GM12873 (cell line): ENCODE data around the gene PPIL3.

Experiments used
- CTCF ChIP-seq: IDR thresholded peaks from 2 replicates; pipeline ENCODE4 v1.5.1; 2012; ENCODE audit warnings: low read depth, mild to moderate bottlenecking, moderate library complexity, low read length, control low read depth; ENCODE audit not compliant: insufficient read depth; ENCODE audit errors: missing control alignments

Gene PPIL3

DNA sequence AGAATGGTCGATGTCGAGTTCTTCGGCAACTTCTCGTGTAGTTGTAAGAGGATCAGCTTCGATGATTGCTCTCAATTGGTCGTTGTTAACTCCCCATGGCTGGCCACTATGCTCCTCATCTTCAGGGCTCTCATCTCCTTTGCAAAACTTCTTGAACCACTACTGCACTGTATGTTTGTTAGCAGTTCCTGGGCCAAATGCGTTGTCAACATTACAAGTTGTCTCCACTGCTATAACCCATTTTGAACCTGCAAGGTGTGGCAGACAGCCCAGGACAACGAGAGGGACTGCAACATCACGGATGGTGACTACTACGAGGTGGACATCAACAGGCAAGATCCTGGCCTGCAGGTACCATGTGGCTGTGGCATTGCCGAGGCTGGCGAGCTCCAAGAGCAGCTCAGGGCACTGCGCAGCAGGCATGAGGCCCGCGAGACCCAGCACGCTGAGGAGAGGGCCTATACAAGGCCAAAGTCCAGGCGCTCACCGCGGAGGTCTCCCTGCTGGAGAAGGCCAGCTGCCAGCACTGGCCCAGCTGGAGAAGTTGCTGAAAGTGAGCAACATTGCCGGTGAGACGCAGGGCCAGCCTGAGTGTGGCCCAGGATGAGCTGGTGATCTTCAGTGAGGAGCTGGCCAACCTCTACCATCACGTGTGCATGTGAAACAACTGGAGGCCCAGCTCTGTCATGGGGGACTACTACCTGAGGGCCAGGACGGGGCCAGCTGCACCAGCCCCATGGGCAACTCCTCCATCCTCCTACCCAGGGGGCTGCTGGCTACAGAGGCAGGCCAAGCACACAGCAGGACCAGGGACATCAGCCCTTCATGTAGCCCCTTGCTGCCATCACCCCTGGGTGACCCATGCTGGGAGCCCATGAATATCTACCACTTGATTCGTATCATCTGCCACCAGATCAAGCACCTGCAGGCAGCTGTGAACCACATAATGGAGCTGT, 44.6 kb downstream of the PPIL3 start:
- TF ChIP-seq CTCF: no peak

- no peak for TF ChIP-seq CTCF
These were observed 49.4 kb downstream of the PPIL3 start for GRCh38 chr2:200839513-200839912.

DNA sequence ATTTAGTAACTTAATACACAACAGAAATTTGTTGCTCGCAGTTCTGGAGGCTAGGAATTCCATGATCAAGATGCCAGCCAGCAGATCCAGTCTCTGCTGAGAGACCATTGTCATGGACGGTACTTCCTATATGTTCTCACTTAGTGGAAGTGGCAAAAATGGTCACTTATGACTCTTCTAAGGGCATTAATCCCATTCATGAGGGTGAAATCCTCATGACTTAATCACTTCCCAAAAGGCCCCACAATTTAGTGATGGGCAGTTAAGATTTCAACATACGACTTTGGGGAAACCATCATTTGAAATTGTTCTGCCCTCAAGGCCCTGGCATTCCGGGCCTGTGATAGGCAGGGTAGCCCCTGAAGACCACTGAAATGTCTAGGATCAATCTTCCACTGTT, 54.2 kb downstream of the PPIL3 start:
- no peak for TF ChIP-seq CTCF

- no peak for TF ChIP-seq CTCF
These were observed 59.6 kb downstream of the PPIL3 start for GRCh38 chr2:200829258-200829655.

- no peak for TF ChIP-seq CTCF
These were observed 60.2 kb downstream of the PPIL3 start for GRCh38 chr2:200828572-200829257.

DNA sequence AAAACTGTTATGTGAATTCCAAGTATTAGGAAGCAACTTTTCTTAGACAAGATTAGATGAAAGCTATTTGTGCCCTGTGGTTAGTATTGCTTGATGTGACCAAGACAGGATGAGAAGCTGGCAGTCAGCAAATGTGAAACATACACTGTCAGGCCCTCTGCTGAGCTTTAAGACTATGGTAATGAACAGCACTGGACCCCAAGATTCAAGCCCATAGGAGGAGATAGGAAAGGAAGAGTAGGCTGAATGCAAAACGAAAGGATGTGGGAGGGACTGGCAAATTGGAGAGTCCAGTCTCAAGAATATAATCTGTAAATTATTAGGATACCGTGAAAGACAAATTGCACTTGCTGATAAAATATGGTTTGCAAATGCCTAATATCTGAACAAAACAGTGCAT, 60.8 kb downstream of the PPIL3 start:
- no peak for TF ChIP-seq CTCF

DNA sequence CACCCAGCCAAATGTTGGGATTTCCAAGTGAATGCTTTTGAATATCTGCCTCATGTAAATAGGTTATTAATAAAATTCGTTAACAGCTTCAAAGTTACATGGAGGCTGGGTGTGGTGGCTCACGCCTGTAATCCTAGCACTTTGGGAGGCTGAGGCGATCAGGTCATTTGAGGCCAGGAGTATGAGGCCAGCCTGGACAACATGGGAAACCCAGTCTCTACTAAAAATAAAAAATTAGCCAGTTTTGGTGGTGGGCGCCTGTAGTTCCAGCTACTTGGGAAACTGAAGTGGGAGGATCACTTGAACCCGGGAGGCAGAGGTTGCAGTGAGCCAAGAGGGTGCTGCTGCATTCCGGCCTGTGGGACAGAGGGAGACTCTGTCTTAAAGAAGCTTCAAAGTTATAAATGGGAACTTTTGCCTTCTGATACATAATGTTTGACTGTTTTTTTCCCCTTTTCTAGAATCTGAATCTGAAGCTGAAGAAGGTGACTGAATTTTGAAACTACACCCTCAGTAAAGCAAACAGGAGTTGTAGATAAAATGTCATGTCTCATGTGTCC, 67.1 kb downstream of the PPIL3 start:
- TF ChIP-seq CTCF: no peak
